Esophagus squamous epithelium (tissue), 5 donors: ENCODE data around the gene KCNG2. TPM values are rescaled to one million over a fixed set of nuclear protein-coding genes. Genes with fewer than 3 reads are reported as not detected.

Experiments used
- DNase-seq: peaks from one replicate; lab custom pipeline; 2025; lab: John Stamatoyannopoulos, UW
- H3K27ac ChIP-seq, 4 donors: fragments of 200-600 bp; sonication (generic); one replicate each; pipeline ENCODE4 v1.5.1; 2016 to 2019; ENCODE audit warnings: mild to moderate bottlenecking in 1 of 4
- H3K27me3 ChIP-seq, 4 donors: fragments of 200-600 bp; sonication (generic); 1 replicate in 3 of 4; 2 replicates in 1 of 4; pipeline versions ENCODE4 v1.5.1 to v1.6.0; 2017 to 2021; ENCODE audit warnings: antibody characterized with exemption in 1 of 4
- H3K36me3 ChIP-seq, 3 donors: fragments of 200-600 bp; sonication (generic); one replicate each; pipeline ENCODE4 v1.5.1; 2016 to 2019
- H3K4me1 ChIP-seq, 3 donors: fragments of 200-600 bp; sonication (generic); one replicate each; pipeline ENCODE4 v1.5.1; 2017 to 2019
- H3K4me3 ChIP-seq, 4 donors: fragments of 200-600 bp; sonication (generic); 1 replicate in 3 of 4; 2 replicates in 1 of 4; pipeline ENCODE4 v1.5.1; 2016 to 2019; ENCODE audit warnings: mild to moderate bottlenecking in 2 of 4, moderate library complexity in 1 of 4
- H3K9me3 ChIP-seq, 3 donors: fragments of 200-600 bp; sonication (generic); one replicate each; pipeline ENCODE4 v1.5.1; 2016 to 2019
- POLR2A ChIP-seq, 4 donors: fragments of 450-650 bp; IDR thresholded peaks; one replicate each; pipeline ENCODE4 v1.6.1; 2017; ENCODE audit warnings: antibody characterized with exemption in 4 of 4, mild to moderate bottlenecking in 4 of 4, moderate library complexity in 3 of 4
- WGBS, 2 donors: methylation state at CpG; one replicate each; pipeline ENCODE4 v1.1.5; 2018; 5-methylcytosine and 5-hydroxymethylcytosine counted together
- intact Hi-C: fragments of 100-400 bp; cut with DNase I; formaldehyde crosslinking; loops from one replicate; pipeline ENCODE4 v1.15.0; 2022
- total RNA-seq, 4 donors: library from RNA; depleted of rRNA; stranded (reverse); fragments of >200 nt; gene quantifications; one replicate each; pipeline ENCODE4 v1.1.0, GENCODE V29; 2016
- TF ChIP-seq, protein P1 (sequence below), 6 experiments: fragments of 450-650 bp in 4 of 6; fragments of 200-600 bp in 2 of 6; sonication (generic) in 2 of 6; IDR thresholded peaks; one replicate each; pipeline ENCODE4 v1.5.1; 2016 to 2019; ENCODE audit warnings: antibody characterized with exemption in 6 of 6, mild to moderate bottlenecking in 4 of 6, moderate library complexity in 4 of 6
- donor health status: DM: yes; HTN: yes; CAD: no.

KCNG2 gene
- total RNA-seq, 4 donors from 2014 or later, result 0.19 TPM; not detected in 3

DNA sequence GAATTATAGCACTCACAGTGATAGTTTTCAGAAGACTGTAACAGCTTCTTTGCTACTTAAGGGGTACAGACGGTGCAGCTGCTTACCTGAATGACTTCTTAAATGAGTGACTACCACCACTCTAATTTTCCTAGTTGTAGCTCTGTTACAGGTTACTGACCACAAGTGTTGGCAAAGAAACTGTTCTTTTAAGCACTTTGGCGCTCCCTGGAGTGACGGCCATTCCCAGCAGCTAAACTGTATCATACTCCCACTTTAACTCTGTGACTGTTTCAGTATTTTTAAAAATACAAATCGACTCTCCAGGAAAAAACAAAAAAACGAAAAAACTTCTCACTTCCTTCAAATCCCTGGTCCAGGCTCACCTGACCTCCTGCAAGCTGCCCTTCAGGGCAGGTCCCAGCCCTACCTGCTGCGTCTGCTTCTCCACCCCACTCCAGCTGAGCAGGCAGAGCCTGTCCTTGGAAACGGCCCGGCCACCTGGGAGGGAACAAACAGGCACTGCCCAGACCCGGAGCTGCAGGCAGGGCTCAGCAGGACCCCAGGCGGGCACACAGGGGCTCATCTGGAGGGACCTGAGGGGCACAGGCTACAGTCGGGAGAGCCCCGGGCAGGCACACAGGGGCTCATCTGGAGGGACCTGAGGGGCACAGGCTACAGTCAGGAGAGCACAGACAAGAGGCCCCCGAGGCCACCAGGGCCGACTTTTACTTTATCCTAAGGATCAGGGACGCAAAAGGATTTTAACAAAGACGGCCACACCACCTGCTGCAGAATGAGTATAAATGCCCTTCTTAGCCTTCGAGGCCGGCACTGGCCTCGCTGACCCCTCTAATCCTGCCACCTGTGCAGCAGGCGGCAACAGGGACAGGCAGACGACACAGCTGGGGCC lies 129.2 kb downstream of the KCNG2 start:
- Histone ChIP-seq H3K27ac (no peak overlapping the region), H3K4me3 (no peak overlapping the region), H3K27me3 (no peaks in the 10 kb centered on the region), H3K9me3 (peaks cover 0 to 35% (median 27%) of the 10 kb centered on the region in 3 donors), H3K36me3 (peaks cover 7 to 87% (median 7%) of the 10 kb centered on the region in 3 donors), H3K4me1 (peaks cover 0 to 11% (median 0%) of the 10 kb centered on the region in 3 donors)
- intact Hi-C loops, result no loop called here
- no peak for DNase-seq
- 82 to 85% methylated on average over 6 to 8 of the region's 21 CpGs for WGBS, 2 donors
- TF ChIP-seq POLR2A (IDR thresholded peaks at IDR 0.05), result no peak
- TF ChIP-seq, protein P1, sequence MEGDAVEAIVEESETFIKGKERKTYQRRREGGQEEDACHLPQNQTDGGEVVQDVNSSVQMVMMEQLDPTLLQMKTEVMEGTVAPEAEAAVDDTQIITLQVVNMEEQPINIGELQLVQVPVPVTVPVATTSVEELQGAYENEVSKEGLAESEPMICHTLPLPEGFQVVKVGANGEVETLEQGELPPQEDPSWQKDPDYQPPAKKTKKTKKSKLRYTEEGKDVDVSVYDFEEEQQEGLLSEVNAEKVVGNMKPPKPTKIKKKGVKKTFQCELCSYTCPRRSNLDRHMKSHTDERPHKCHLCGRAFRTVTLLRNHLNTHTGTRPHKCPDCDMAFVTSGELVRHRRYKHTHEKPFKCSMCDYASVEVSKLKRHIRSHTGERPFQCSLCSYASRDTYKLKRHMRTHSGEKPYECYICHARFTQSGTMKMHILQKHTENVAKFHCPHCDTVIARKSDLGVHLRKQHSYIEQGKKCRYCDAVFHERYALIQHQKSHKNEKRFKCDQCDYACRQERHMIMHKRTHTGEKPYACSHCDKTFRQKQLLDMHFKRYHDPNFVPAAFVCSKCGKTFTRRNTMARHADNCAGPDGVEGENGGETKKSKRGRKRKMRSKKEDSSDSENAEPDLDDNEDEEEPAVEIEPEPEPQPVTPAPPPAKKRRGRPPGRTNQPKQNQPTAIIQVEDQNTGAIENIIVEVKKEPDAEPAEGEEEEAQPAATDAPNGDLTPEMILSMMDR (IDR thresholded peaks at IDR 0.05), result no peak

DNA sequence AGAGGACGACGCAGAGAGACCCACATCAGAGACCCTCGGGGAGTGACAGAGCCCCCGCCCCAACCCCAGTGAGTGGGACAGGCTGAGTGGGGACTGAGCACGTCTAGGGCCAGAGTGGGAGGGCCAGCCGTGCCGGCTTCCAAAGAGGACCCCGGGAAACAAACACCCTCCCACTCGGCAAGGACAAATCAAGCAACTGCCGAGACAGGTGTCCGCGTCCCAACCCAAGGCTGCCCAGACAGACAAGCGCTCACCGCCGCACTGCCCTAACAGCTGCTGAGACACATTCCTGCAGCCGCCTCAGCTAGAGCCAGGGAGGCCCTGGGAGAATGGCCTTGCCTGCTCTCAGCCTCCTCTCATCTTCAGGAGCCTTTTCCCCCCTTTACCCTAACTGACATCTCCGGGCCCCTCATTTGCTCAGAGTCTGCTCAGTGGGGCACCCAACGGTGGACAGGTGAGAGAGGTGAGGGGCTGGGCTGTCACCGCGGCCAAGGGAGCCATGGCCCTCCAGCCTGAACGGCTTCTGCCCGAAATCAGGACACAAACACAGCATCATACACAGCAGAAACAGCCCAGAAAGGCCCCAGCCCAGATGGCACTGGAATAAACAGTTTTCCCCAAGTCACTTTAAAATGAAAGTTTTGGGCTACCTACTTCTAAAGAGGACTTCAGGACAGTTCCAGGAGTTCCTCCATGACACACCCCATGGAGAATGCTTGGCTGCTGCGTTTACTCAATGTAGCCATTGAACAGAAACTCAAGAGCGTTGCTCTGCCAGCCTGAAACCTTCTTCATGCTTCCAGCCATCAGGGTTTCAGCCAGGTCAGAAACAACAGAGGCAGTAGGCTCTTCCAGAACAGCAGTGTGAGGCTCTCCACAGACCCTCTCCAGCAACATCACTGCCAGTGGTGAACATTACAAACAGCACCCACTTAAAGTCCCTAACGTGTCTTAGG lies 130.1 kb downstream of the KCNG2 start:
- intact Hi-C loops, result no loop called here

DNA sequence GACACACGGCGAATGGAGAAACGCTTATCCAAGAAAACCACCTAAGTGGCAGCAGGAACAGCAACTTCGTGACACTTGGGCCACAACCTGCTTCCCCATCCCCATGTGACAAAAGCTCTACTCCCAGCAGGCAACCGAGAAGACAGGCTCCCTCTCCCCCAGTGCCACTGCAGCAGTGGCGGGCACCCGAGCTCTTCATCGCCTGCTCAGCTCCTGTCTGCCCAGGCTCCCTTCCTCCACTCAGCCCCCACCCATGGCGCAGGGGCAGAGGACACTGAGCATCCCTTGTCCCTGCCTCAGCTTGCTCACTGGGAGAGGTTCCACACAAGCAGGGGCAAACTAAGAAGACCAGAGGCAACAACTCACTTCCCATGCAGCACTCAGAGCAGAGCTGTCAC lies 130.8 kb downstream of the KCNG2 start:
- TF ChIP-seq, protein P1 (IDR thresholded peaks at IDR 0.05), result no peak
- no peak for TF ChIP-seq POLR2A (IDR thresholded peaks at IDR 0.05)
- H3K4me1 ChIP-seq, result peaks cover 0 to 11% (median 0%) of the 10 kb centered on the region in 3 donors
- H3K27me3 ChIP-seq, result no peaks in the 10 kb centered on the region
- intact Hi-C loops, result no loop called here
- no peak overlapping the region for H3K4me3 ChIP-seq
- no peak for DNase-seq
- peaks cover 7 to 84% (median 7%) of the 10 kb centered on the region in 3 donors for H3K36me3 ChIP-seq
- WGBS, 2 donors, result 100% methylated on average over 4 of the region's 9 CpGs; no CpG with 5 or more reads in 1 of the 2 donors
- no peak overlapping the region for H3K27ac ChIP-seq
- peaks cover 0 to 49% (median 33%) of the 10 kb centered on the region in 3 donors for H3K9me3 ChIP-seq

More for the DNA sequence above, 130.1 kb downstream of the KCNG2 start:
- Histone ChIP-seq H3K36me3 (peaks cover 7 to 83% (median 7%) of the 10 kb centered on the region in 3 donors), H3K27ac (no peak overlapping the region), H3K9me3 (peaks cover 0 to 42% (median 28%) of the 10 kb centered on the region in 3 donors), H3K27me3 (no peaks in the 10 kb centered on the region), H3K4me1 (peaks cover 0 to 11% (median 0%) of the 10 kb centered on the region in 3 donors), H3K4me3 (no peak overlapping the region)
- TF ChIP-seq, protein P1 (IDR thresholded peaks at IDR 0.05), result no peak
- TF ChIP-seq POLR2A (IDR thresholded peaks at IDR 0.05), result no peak
- DNase-seq, result no peak
- 86 to 95% methylated on average over 4 to 6 of the region's 25 CpGs for WGBS, 2 donors

DNA sequence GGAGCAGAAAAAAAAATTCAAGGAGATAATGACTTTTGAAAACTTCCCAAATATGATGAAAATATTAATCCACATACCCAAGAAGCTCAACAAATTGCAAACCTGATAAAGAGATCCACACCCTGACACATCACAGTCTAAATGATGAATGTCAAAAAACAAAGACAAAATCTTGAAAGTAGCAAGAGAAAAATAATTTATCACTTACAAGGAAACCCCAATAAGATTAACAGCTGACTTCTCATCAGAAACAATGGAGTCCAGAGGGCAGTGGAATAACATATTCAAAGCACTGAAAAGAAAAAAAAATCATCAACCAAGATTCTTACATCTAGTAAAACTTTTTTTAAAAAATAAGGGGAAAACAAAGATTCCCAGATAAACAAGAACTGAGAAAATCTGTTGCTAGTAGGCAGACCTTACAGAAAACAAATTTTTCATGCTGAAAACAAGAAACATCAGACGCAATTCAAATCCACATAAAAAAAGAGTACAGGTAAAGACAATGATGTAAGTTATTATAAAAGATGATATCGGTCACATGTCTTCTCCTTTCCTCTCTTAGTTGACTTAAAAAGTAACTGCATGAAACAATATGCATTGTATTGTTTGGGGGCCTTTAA lies 132.4 kb downstream of the KCNG2 start:
- peaks cover 0 to 10% (median 0%) of the 10 kb centered on the region in 3 donors for H3K4me1 ChIP-seq
- no peaks in the 10 kb centered on the region for H3K27me3 ChIP-seq
- intact Hi-C loops, result no loop called here
- peaks cover 7 to 84% (median 7%) of the 10 kb centered on the region in 3 donors for H3K36me3 ChIP-seq
- no peak for DNase-seq
- peaks cover 0 to 55% (median 35%) of the 10 kb centered on the region in 3 donors for H3K9me3 ChIP-seq
- no peak overlapping the region for H3K27ac ChIP-seq
- no peak overlapping the region for H3K4me3 ChIP-seq
- WGBS, 2 donors, result 97 to 100% methylated on average over 2 of the region's 2 CpGs
- no peak for TF ChIP-seq POLR2A (IDR thresholded peaks at IDR 0.05)
- TF ChIP-seq, protein P1 (IDR thresholded peaks at IDR 0.05), result no peak
